Fibroblast of villous mesenchyme (primary cell): ENCODE results near the gene COL5A2. TPM values are rescaled to one million over a fixed set of nuclear protein-coding genes. Genes with fewer than 3 reads are reported as not detected.

Source experiments
- DNase-seq: peaks from one replicate; pipeline ENCODE4 v3.0.0-alpha.2; 2010; ENCODE audit warnings: low read depth
- H3K4me3 ChIP-seq: 2 replicates; pipeline ENCODE4 v1.5.1; 2011; ENCODE audit warnings: low read depth, mild to moderate bottlenecking, low read length
- CTCF ChIP-seq: IDR thresholded peaks from 2 replicates; pipeline ENCODE4 v1.5.1; 2012; ENCODE audit warnings: low read depth, mild to moderate bottlenecking, low read length; ENCODE audit not compliant: insufficient read depth
- total RNA-seq: library from RNA; depleted of rRNA; stranded (reverse); fragments of >200 nt; gene quantifications from 2 replicates; pipeline ENCODE4 v1.2.3, GENCODE V29; 2012

Gene COL5A2
- total RNA-seq, 1 donor = 693 TPM

- no peak for TF ChIP-seq CTCF
- DNase-seq = peak; percentile 54
- no peak overlapping the region for H3K4me3 ChIP-seq
Measured at GRCh38 chr2:189012351-189012750, 167.2 kb downstream of the COL5A2 start.

DNA sequence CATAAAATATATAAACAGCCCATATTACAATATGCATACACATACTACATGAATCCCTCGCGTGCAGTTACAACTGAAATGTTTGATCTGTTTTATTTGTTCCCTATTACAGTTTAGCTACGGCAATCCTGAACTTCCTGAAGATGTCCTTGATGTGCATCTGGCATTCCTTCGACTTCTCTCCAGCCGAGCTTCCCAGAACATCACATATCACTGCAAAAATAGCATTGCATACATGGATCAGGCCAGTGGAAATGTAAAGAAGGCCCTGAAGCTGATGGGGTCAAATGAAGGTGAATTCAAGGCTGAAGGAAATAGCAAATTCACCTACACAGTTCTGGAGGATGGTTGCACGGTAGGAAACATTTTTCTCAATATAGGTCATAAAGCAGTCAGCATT is 169.0 kb downstream of the COL5A2 start:
- DNase-seq = no peak
- H3K4me3 ChIP-seq = no peak overlapping the region
- no peak for TF ChIP-seq CTCF

- no peak overlapping the region for H3K4me3 ChIP-seq
- DNase-seq = peak; percentile 48
- TF ChIP-seq CTCF = no peak
Measured at GRCh38 chr2:189008555-189009262, 170.9 kb downstream of the COL5A2 start.

- no peak overlapping the region for H3K4me3 ChIP-seq
- peak; percentile 87 for DNase-seq
- TF ChIP-seq CTCF = no peak
Measured at GRCh38 chr2:189002079-189002478, 177.5 kb downstream of the COL5A2 start.

GRCh38 chr2:189000221-189000620 is 179.3 kb downstream of the COL5A2 start:
- H3K4me3 ChIP-seq = no peak overlapping the region
- no peak for TF ChIP-seq CTCF
- no peak for DNase-seq

GRCh38 chr2:188997263-188997662 is 182.3 kb downstream of the COL5A2 start:
- H3K4me3 ChIP-seq = no peak overlapping the region
- peak; percentile 74 for DNase-seq
- TF ChIP-seq CTCF = no peak

DNA sequence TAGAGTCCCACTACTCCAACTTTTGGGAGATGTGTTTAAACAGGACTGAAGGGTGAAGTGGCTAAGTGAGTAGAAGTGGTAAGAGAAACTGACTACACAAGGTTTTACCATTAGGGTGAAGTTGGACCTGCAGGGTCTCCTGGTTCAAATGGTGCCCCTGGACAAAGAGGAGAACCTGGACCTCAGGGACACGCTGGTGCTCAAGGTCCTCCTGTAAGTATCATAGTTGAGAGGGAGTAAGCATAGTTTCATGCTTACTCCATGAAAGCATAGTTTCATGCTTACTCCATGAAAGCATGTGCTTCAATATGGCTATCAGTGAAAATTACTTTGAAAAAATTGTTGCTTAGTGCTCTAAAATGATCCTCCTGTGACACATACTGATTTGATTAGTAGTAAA is 186.3 kb downstream of the COL5A2 start:
- DNase-seq = peak; percentile 37
- no peak overlapping the region for H3K4me3 ChIP-seq
- TF ChIP-seq CTCF = no peak
